Measurements from ENCODE around the gene TMBIM6.
"Not testable (repeated sequence)": the region's sequence is repeated elsewhere in the genome, so short reads cannot be mapped to it uniquely, and the experiment has no call there.

The TMBIM6 gene

GRCh38 chr12:49740930-49741881, at the start of gene TMBIM6:
TMBIM6 (plus strand) TSS chr12:49741557; CDS start chr12:49752494, 10,937 bp downstream.
- DNase-seq, result peak; percentile 100

- DNase-seq, result no peak
These were observed 48.5 kb upstream of the TMBIM6 start for GRCh38 chr12:49692851-49693250.

- no peak for DNase-seq
These were observed 47.4 kb upstream of the TMBIM6 start for GRCh38 chr12:49693931-49694444.

GRCh38 chr12:49696723-49697122, 44.6 kb upstream of the TMBIM6 start:
- no peak for DNase-seq

- DNase-seq, result no peak
These were observed 43.5 kb upstream of the TMBIM6 start for GRCh38 chr12:49697808-49698207.

- peak; percentile 58 for DNase-seq
These were observed 42.5 kb upstream of the TMBIM6 start for GRCh38 chr12:49698619-49699545.

GRCh38 chr12:49702009-49702408, 39.3 kb upstream of the TMBIM6 start:
- no peak for DNase-seq

GRCh38 chr12:49702676-49703215, 38.6 kb upstream of the TMBIM6 start:
- no peak for DNase-seq

- peak; percentile 65 for DNase-seq
These were observed 37.7 kb upstream of the TMBIM6 start for GRCh38 chr12:49703647-49704137.

- peak; percentile 40 for DNase-seq
These were observed 35.8 kb upstream of the TMBIM6 start for GRCh38 chr12:49705479-49706134.

- peak; percentile 18 for DNase-seq
These were observed 34.8 kb upstream of the TMBIM6 start for GRCh38 chr12:49706351-49707127.

- peak; percentile 99 for DNase-seq
These were observed 34.1 kb upstream of the TMBIM6 start, which contains the start of gene FMNL3 for GRCh38 chr12:49707128-49707811. FMNL3 (minus strand) TSS chr12:49707405; CDS start chr12:49707180, 225 bp downstream.

- no peak for DNase-seq
These were observed 33.6 kb upstream of the TMBIM6 start for GRCh38 chr12:49707812-49708147.

GRCh38 chr12:49708851-49709250, 32.5 kb upstream of the TMBIM6 start:
- DNase-seq, result no peak

- DNase-seq, result not testable (repeated sequence)
These were observed 27.4 kb upstream of the TMBIM6 start for GRCh38 chr12:49713952-49714351.

- no peak for DNase-seq
These were observed 24.8 kb upstream of the TMBIM6 start for GRCh38 chr12:49716553-49716952.

GRCh38 chr12:49717800-49718199, 23.6 kb upstream of the TMBIM6 start:
- DNase-seq, result not testable (repeated sequence)

- no peak for DNase-seq
These were observed 21.1 kb upstream of the TMBIM6 start for GRCh38 chr12:49720214-49720613.

- not testable (repeated sequence) for DNase-seq
These were observed 20.0 kb upstream of the TMBIM6 start for GRCh38 chr12:49721355-49721754.

GRCh38 chr12:49728446-49728845, 12.9 kb upstream of the TMBIM6 start:
- no peak for DNase-seq

GRCh38 chr12:49730050-49730449, 11.3 kb upstream of the TMBIM6 start:
- no peak for DNase-seq
